ENCODE measurements around the gene TNIK. TPM values are rescaled to one million over a fixed set of nuclear protein-coding genes. Genes with fewer than 3 reads are reported as not detected.

The TNIK gene
- total and polyA plus RNA-seq, 4 donors = 3.7 to 9.8 (median 5.2) TPM

- TF ChIP-seq HNF4A (conservative IDR thresholded peaks at IDR 0.05) (no peak), GABPA (IDR thresholded peaks at IDR 0.05 in 1 of 2, conservative IDR thresholded peaks at IDR 0.05 in 1 of 2) (no peak), FOXA1 (IDR thresholded peaks at IDR 0.05) (no peak), RXRA (IDR thresholded peaks at IDR 0.05) (no peak), ATF3 (IDR thresholded peaks at IDR 0.05) (no peak)
- Histone ChIP-seq H3K9me3 (ENCODE audit: control insufficient read depth in 4 of 4, low read length in 3 of 4) (no peaks in the 10 kb centered on the region), H3K4me1 (ENCODE audit: control insufficient read depth in 4 of 4, insufficient read depth in 4 of 4, low read length in 3 of 4) (peaks cover 0 to 3% (median 0%) of the 10 kb centered on the region in 4 donors), H3K9ac (ENCODE audit: low read depth in 1 of 2, low read length in 2 of 2) (no peak overlapping the region), H3K27ac (ENCODE audit: low read depth in 1 of 2, low read length in 2 of 2) (no peak overlapping the region), H3K4me3 (ENCODE audit: low read depth in 1 of 3, low read length in 3 of 3) (no peak overlapping the region), H3K27me3 (ENCODE audit: control insufficient read depth in 4 of 4, insufficient read depth in 4 of 4, low read length in 3 of 4) (no peaks in the 10 kb centered on the region), H3K36me3 (ENCODE audit: control insufficient read depth in 4 of 4, insufficient read depth in 3 of 4, low read depth in 1 of 4, low read length in 3 of 4) (no peaks in the 10 kb centered on the region)
- 83% methylated on average over 1 of the region's 1 CpG for WGBS
- no peak for DNase-seq (ENCODE audit: low spot score)
Observed at GRCh38 chr3:171432548-171432947, 27.7 kb downstream of the TNIK start.

- H3K9ac ChIP-seq (ENCODE audit: low read depth in 1 of 2, low read length in 2 of 2) = no peak overlapping the region
- H3K9me3 ChIP-seq (ENCODE audit: control insufficient read depth in 4 of 4, low read length in 3 of 4) = no peaks in the 10 kb centered on the region
- TF ChIP-seq TAF1 (conservative IDR thresholded peaks at IDR 0.05) = no peak
- no peak for TF ChIP-seq REST (IDR thresholded peaks at IDR 0.05)
- TF ChIP-seq RAD21 (IDR thresholded peaks at IDR 0.05) = no peak
- TF ChIP-seq EGR1 (IDR thresholded peaks at IDR 0.05; ENCODE audit: low read depth in 2 of 2) = no peak
- no peak overlapping the region for H3K4me3 ChIP-seq (ENCODE audit: low read depth in 1 of 3, low read length in 3 of 3)
- no peak overlapping the region for H3K27ac ChIP-seq (ENCODE audit: low read depth in 1 of 2, low read length in 2 of 2)
- H3K4me1 ChIP-seq (ENCODE audit: control insufficient read depth in 4 of 4, insufficient read depth in 4 of 4, low read length in 3 of 4) = peaks cover 0 to 3% (median 0%) of the 10 kb centered on the region in 4 donors
- H3K36me3 ChIP-seq (ENCODE audit: control insufficient read depth in 4 of 4, insufficient read depth in 3 of 4, low read depth in 1 of 4, low read length in 3 of 4) = no peaks in the 10 kb centered on the region
- no peak for DNase-seq (ENCODE audit: low spot score)
- WGBS = 99% methylated on average over 1 of the region's 1 CpG
- H3K27me3 ChIP-seq (ENCODE audit: control insufficient read depth in 4 of 4, insufficient read depth in 4 of 4, low read length in 3 of 4) = no peaks in the 10 kb centered on the region
Observed at GRCh38 chr3:171431550-171431949, 28.7 kb downstream of the TNIK start.

GRCh38 chr3:171430530-171430929, 29.7 kb downstream of the TNIK start:
- H3K27me3 ChIP-seq (ENCODE audit: control insufficient read depth in 4 of 4, insufficient read depth in 4 of 4, low read length in 3 of 4) = no peaks in the 10 kb centered on the region
- H3K4me3 ChIP-seq (ENCODE audit: low read depth in 1 of 3, low read length in 3 of 3) = no peak overlapping the region
- no peak for DNase-seq (ENCODE audit: low spot score)
- H3K9ac ChIP-seq (ENCODE audit: low read depth in 1 of 2, low read length in 2 of 2) = no peak overlapping the region
- no peaks in the 10 kb centered on the region for H3K9me3 ChIP-seq (ENCODE audit: control insufficient read depth in 4 of 4, low read length in 3 of 4)
- H3K36me3 ChIP-seq (ENCODE audit: control insufficient read depth in 4 of 4, insufficient read depth in 3 of 4, low read depth in 1 of 4, low read length in 3 of 4) = no peaks in the 10 kb centered on the region
- H3K27ac ChIP-seq (ENCODE audit: low read depth in 1 of 2, low read length in 2 of 2) = no peak overlapping the region
- TF ChIP-seq NR2F2 (IDR thresholded peaks at IDR 0.05) (no peak), MAX (IDR thresholded peaks at IDR 0.05) (no peak), CTCF (IDR thresholded peaks at IDR 0.05; ENCODE audit: low read depth, low read length, missing input control) (no peak)
- peaks cover 0 to 3% (median 0%) of the 10 kb centered on the region in 4 donors for H3K4me1 ChIP-seq (ENCODE audit: control insufficient read depth in 4 of 4, insufficient read depth in 4 of 4, low read length in 3 of 4)
